ENCODE data around the gene SHCBP1L. TPM values are rescaled to one million over a fixed set of nuclear protein-coding genes. Genes with fewer than 3 reads are reported as not detected.

The SHCBP1L gene
- total RNA-seq, 3 donors from 2014 or later: 0.80 TPM; not detected in 2

GRCh38 chr1:182972231-182972630, 19.3 kb upstream of the SHCBP1L start:
- Histone ChIP-seq H3K36me3 (no peaks in the 10 kb centered on the region), H3K27me3 (no peaks in the 10 kb centered on the region), H3K9me3 (no peaks in the 10 kb centered on the region), H3K27ac (no peak overlapping the region), H3K4me1 (no peaks in the 10 kb centered on the region), H3K4me3 (no peak overlapping the region)
- no peak for DNase-seq (ENCODE audit: low spot score in 2 of 2)
- TF ChIP-seq CTCF (IDR thresholded peaks at IDR 0.05) (no peak), POLR2AphosphoS5 (IDR thresholded peaks at IDR 0.05) (no peak), POLR2A (IDR thresholded peaks at IDR 0.05) (no peak)
- intact Hi-C loops (cut with DNase I; ENCODE audit: low total_unique reads): no loop called here

- H3K4me1 ChIP-seq: no peaks in the 10 kb centered on the region
- H3K36me3 ChIP-seq: no peaks in the 10 kb centered on the region
- TF ChIP-seq CTCF (IDR thresholded peaks at IDR 0.05) (no peak), POLR2A (IDR thresholded peaks at IDR 0.05) (no peak), POLR2AphosphoS5 (IDR thresholded peaks at IDR 0.05) (no peak)
- H3K9me3 ChIP-seq: no peaks in the 10 kb centered on the region
- no peak overlapping the region for H3K27ac ChIP-seq
- intact Hi-C loops (cut with DNase I; ENCODE audit: low total_unique reads): no loop called here
- no peak overlapping the region for H3K4me3 ChIP-seq
- no peak for DNase-seq (ENCODE audit: low spot score in 2 of 2)
- H3K27me3 ChIP-seq: no peaks in the 10 kb centered on the region
Measured at GRCh38 chr1:182971219-182971618, 18.3 kb upstream of the SHCBP1L start.

- Histone ChIP-seq H3K9me3 (no peaks in the 10 kb centered on the region), H3K27ac (no peak overlapping the region), H3K36me3 (no peaks in the 10 kb centered on the region), H3K27me3 (no peaks in the 10 kb centered on the region), H3K4me1 (no peaks in the 10 kb centered on the region), H3K4me3 (no peak overlapping the region)
- no peak for TF ChIP-seq CTCF (IDR thresholded peaks at IDR 0.05)
- TF ChIP-seq POLR2A (IDR thresholded peaks at IDR 0.05): no peak
- no peak for TF ChIP-seq POLR2AphosphoS5 (IDR thresholded peaks at IDR 0.05)
- no peak for DNase-seq (ENCODE audit: low spot score in 2 of 2)
- intact Hi-C loops (cut with DNase I; ENCODE audit: low total_unique reads): no loop called here
Measured at GRCh38 chr1:182968836-182969734, 16.1 kb upstream of the SHCBP1L start.

- Histone ChIP-seq H3K4me3 (no peak overlapping the region), H3K27ac (no peak overlapping the region), H3K4me1 (no peaks in the 10 kb centered on the region), H3K36me3 (no peaks in the 10 kb centered on the region), H3K9me3 (no peaks in the 10 kb centered on the region), H3K27me3 (no peaks in the 10 kb centered on the region)
- intact Hi-C loops (cut with DNase I; ENCODE audit: low total_unique reads): no loop called here
- no peak for DNase-seq (ENCODE audit: low spot score in 2 of 2)
- TF ChIP-seq POLR2AphosphoS5 (IDR thresholded peaks at IDR 0.05) (no peak), CTCF (IDR thresholded peaks at IDR 0.05) (no peak), POLR2A (IDR thresholded peaks at IDR 0.05) (no peak)
Measured at GRCh38 chr1:182968151-182968741, 15.3 kb upstream of the SHCBP1L start.

GRCh38 chr1:182965861-182966260, 12.9 kb upstream of the SHCBP1L start:
- Histone ChIP-seq H3K9me3 (no peaks in the 10 kb centered on the region), H3K36me3 (no peaks in the 10 kb centered on the region), H3K27me3 (no peaks in the 10 kb centered on the region), H3K4me3 (no peak overlapping the region), H3K4me1 (no peaks in the 10 kb centered on the region), H3K27ac (no peak overlapping the region)
- intact Hi-C loops (cut with DNase I; ENCODE audit: low total_unique reads): no loop called here
- DNase-seq (ENCODE audit: low spot score in 2 of 2): no peak
- no peak for TF ChIP-seq POLR2A (IDR thresholded peaks at IDR 0.05)
- TF ChIP-seq POLR2AphosphoS5 (IDR thresholded peaks at IDR 0.05): no peak
- no peak for TF ChIP-seq CTCF (IDR thresholded peaks at IDR 0.05)

Data from breast epithelium (tissue), 4 donors.